CD8-positive, alpha-beta memory T cell (primary cell): ENCODE data around the gene CCDC148. TPM values are rescaled to one million over a fixed set of nuclear protein-coding genes. Genes with fewer than 3 reads are reported as not detected.

Source experiments
- CTCF ChIA-PET: fragments of 350-600 bp; sonication (Branson Sonifier 250); formaldehyde crosslinking; loops from one replicate; lab custom pipeline; 2021; ENCODE audit warnings: antibody characterized with exemption; lab: Charles Lee
- POLR2A ChIA-PET: fragments of 350-600 bp; sonication (Branson Sonifier 250); formaldehyde crosslinking; loops from one replicate; lab custom pipeline; 2021; ENCODE audit warnings: antibody characterized with exemption; lab: Charles Lee
- DNase-seq, 5 donors: peaks; one replicate each; pipeline versions ENCODE4 v3.0.0 to v3.0.0-alpha.2; 2020 to 2022; ENCODE audit warnings: mixed read lengths in 1 of 5
- H3K27ac ChIP-seq: one replicate; pipeline ENCODE4 v1.7.0; 2013; ENCODE audit warnings: low read depth, mild to moderate bottlenecking, low read length, moderate library complexity
- H3K27me3 ChIP-seq: 2 replicates; pipeline ENCODE4 v1.7.0; 2013; ENCODE audit warnings: low read length, mild to moderate bottlenecking; ENCODE audit not compliant: insufficient read depth, poor library complexity, severe bottlenecking
- H3K36me3 ChIP-seq: 2 replicates; pipeline ENCODE4 v1.7.0; 2013; ENCODE audit warnings: mild to moderate bottlenecking, low read length, moderate library complexity; ENCODE audit not compliant: insufficient read depth
- H3K4me1 ChIP-seq: 2 replicates; pipeline ENCODE4 v1.7.0; 2013; ENCODE audit warnings: mild to moderate bottlenecking, low read length, moderate library complexity; ENCODE audit not compliant: insufficient read depth
- H3K4me3 ChIP-seq: 2 replicates; pipeline ENCODE4 v1.7.0; 2013; ENCODE audit warnings: mild to moderate bottlenecking, low read length
- H3K9me3 ChIP-seq: 2 replicates; pipeline ENCODE4 v1.7.0; 2013; ENCODE audit warnings: mild to moderate bottlenecking, low read length
- H3K27ac Mint-ChIP-seq, 8 donors: one replicate each; pipeline ENCODE4 v1.8.0; 2020 to 2021; ENCODE audit warnings: mixed read lengths in 8 of 8, mild to moderate bottlenecking in 6 of 8, inconsistent platforms in 3 of 8, moderate library complexity in 3 of 8
- H3K27me3 Mint-ChIP-seq, 2 donors: one replicate each; pipeline ENCODE4 v1.8.0; 2020 to 2021; ENCODE audit warnings: mixed read lengths in 2 of 2, mild to moderate bottlenecking in 1 of 2, moderate library complexity in 1 of 2
- H3K36me3 Mint-ChIP-seq, 3 donors: one replicate each; pipeline ENCODE4 v1.8.0; 2020 to 2021; ENCODE audit warnings: mixed read lengths in 3 of 3, inconsistent platforms in 1 of 3, mild to moderate bottlenecking in 1 of 3
- H3K4me1 Mint-ChIP-seq, 3 donors: one replicate each; pipeline ENCODE4 v1.8.0; 2020 to 2021; ENCODE audit warnings: mixed read lengths in 3 of 3, inconsistent platforms in 1 of 3, mild to moderate bottlenecking in 1 of 3
- H3K4me3 Mint-ChIP-seq, 7 donors: one replicate each; pipeline ENCODE4 v1.8.0; 2020 to 2021; ENCODE audit warnings: mixed read lengths in 7 of 7, mild to moderate bottlenecking in 6 of 7, moderate library complexity in 4 of 7, inconsistent platforms in 2 of 7
- H3K9me3 Mint-ChIP-seq, 5 donors: one replicate each; pipeline ENCODE4 v1.8.0; 2020 to 2022; ENCODE audit warnings: mixed read lengths in 5 of 5, mild to moderate bottlenecking in 3 of 5, moderate library complexity in 2 of 5, inconsistent platforms in 1 of 5
- polyA plus RNA-seq: library from polyadenylated mRNA; unstranded; fragments of 300-500 nt; fragmentation: Illumina TruSeq; gene quantifications from one replicate; pipeline ENCODE4 v1.2.3, GENCODE V29; 2021
- total RNA-seq, 2 experiments: library from RNA; stranded (reverse); gene quantifications; one replicate each; pipeline ENCODE4 v1.2.3, GENCODE V29; 2021

The CCDC148 gene
- total and polyA plus RNA-seq, 3 experiments from 2014 or later = 0.40 TPM; not detected in 2

- Histone ChIP-seq H3K27me3 (no peaks in the 10 kb centered on the region), H3K27ac (no peak overlapping the region), H3K4me3 (no peak overlapping the region), H3K9me3 (no peaks in the 10 kb centered on the region), H3K4me1 (no peaks in the 10 kb centered on the region), H3K36me3 (no peaks in the 10 kb centered on the region)
- no peaks in the 10 kb centered on the region for H3K36me3 Mint-ChIP-seq
- H3K4me3 Mint-ChIP-seq = no peak overlapping the region
- peaks cover 0 to 4% of the 10 kb centered on the region in 2 donors for H3K27me3 Mint-ChIP-seq
- peaks cover 0 to 11% (median 2%) of the 10 kb centered on the region in 5 donors for H3K9me3 Mint-ChIP-seq
- H3K27ac Mint-ChIP-seq = no peak overlapping the region
- no peak for DNase-seq
- CTCF ChIA-PET = no interaction called here
- POLR2A ChIA-PET = no interaction called here
- H3K4me1 Mint-ChIP-seq = no peaks in the 10 kb centered on the region
These were observed 156.2 kb downstream of the CCDC148 start for GRCh38 chr2:158300394-158300793.

- Mint-ChIP-seq H3K36me3 (no peaks in the 10 kb centered on the region), H3K4me1 (no peaks in the 10 kb centered on the region), H3K9me3 (peaks cover 0 to 11% (median 2%) of the 10 kb centered on the region in 5 donors), H3K4me3 (no peak overlapping the region), H3K27ac (no peak overlapping the region), H3K27me3 (peaks cover 0 to 4% of the 10 kb centered on the region in 2 donors)
- CTCF ChIA-PET = no interaction called here
- Histone ChIP-seq H3K36me3 (no peaks in the 10 kb centered on the region), H3K4me3 (no peak overlapping the region), H3K27ac (no peak overlapping the region), H3K27me3 (no peaks in the 10 kb centered on the region), H3K4me1 (no peaks in the 10 kb centered on the region), H3K9me3 (no peaks in the 10 kb centered on the region)
- DNase-seq = no peak
- POLR2A ChIA-PET = no interaction called here
These were observed 158.9 kb downstream of the CCDC148 start for GRCh38 chr2:158297606-158298005.

GRCh38 chr2:158297120-158297519 is 159.4 kb downstream of the CCDC148 start:
- Histone ChIP-seq H3K36me3 (no peaks in the 10 kb centered on the region), H3K27me3 (no peaks in the 10 kb centered on the region), H3K9me3 (no peaks in the 10 kb centered on the region), H3K4me1 (no peaks in the 10 kb centered on the region), H3K4me3 (no peak overlapping the region), H3K27ac (no peak overlapping the region)
- ChIA-PET CTCF (no interaction called here), POLR2A (no interaction called here)
- Mint-ChIP-seq H3K4me1 (no peaks in the 10 kb centered on the region), H3K36me3 (no peaks in the 10 kb centered on the region), H3K27me3 (peaks cover 0 to 4% of the 10 kb centered on the region in 2 donors), H3K27ac (no peak overlapping the region), H3K4me3 (no peak overlapping the region), H3K9me3 (peaks cover 0 to 11% (median 2%) of the 10 kb centered on the region in 5 donors)
- DNase-seq = no peak

GRCh38 chr2:158293722-158294121 is 162.8 kb downstream of the CCDC148 start:
- Histone ChIP-seq H3K27ac (no peak overlapping the region), H3K4me3 (no peak overlapping the region), H3K4me1 (no peaks in the 10 kb centered on the region), H3K27me3 (no peaks in the 10 kb centered on the region), H3K9me3 (no peaks in the 10 kb centered on the region), H3K36me3 (no peaks in the 10 kb centered on the region)
- Mint-ChIP-seq H3K36me3 (peaks cover 0 to 1% (median 0%) of the 10 kb centered on the region in 3 donors), H3K4me3 (no peak overlapping the region), H3K27me3 (peaks cover 0 to 2% of the 10 kb centered on the region in 2 donors), H3K27ac (no peak overlapping the region), H3K4me1 (no peaks in the 10 kb centered on the region), H3K9me3 (peaks cover 0 to 5% (median 0%) of the 10 kb centered on the region in 5 donors)
- ChIA-PET CTCF (no interaction called here), POLR2A (no interaction called here)
- no peak for DNase-seq

GRCh38 chr2:158291544-158292180 is 164.9 kb downstream of the CCDC148 start:
- Mint-ChIP-seq H3K4me1 (no peaks in the 10 kb centered on the region), H3K36me3 (peaks cover 0 to 1% (median 0%) of the 10 kb centered on the region in 3 donors), H3K27ac (no peak overlapping the region), H3K27me3 (peaks cover 0 to 1% of the 10 kb centered on the region in 2 donors), H3K4me3 (no peak overlapping the region), H3K9me3 (peaks cover 0 to 2% (median 0%) of the 10 kb centered on the region in 5 donors)
- Histone ChIP-seq H3K4me3 (no peak overlapping the region), H3K27me3 (no peaks in the 10 kb centered on the region), H3K9me3 (no peaks in the 10 kb centered on the region), H3K27ac (no peak overlapping the region), H3K36me3 (no peaks in the 10 kb centered on the region), H3K4me1 (no peaks in the 10 kb centered on the region)
- no peak for DNase-seq
- CTCF ChIA-PET = no interaction called here
- POLR2A ChIA-PET = no interaction called here

- H3K9me3 Mint-ChIP-seq = peaks cover 0 to 3% (median 2%) of the 10 kb centered on the region in 5 donors
These were observed 166.3 kb downstream of the CCDC148 start for GRCh38 chr2:158290225-158290624.

GRCh38 chr2:158276619-158277471 is 179.7 kb downstream of the CCDC148 start:
- Histone ChIP-seq H3K4me1 (no peaks in the 10 kb centered on the region), H3K36me3 (no peaks in the 10 kb centered on the region), H3K9me3 (no peaks in the 10 kb centered on the region), H3K27me3 (no peaks in the 10 kb centered on the region), H3K4me3 (no peak overlapping the region), H3K27ac (no peak overlapping the region)
- DNase-seq = no peak
- Mint-ChIP-seq H3K9me3 (peaks cover 0 to 1% (median 0%) of the 10 kb centered on the region in 5 donors), H3K4me1 (no peaks in the 10 kb centered on the region), H3K36me3 (no peaks in the 10 kb centered on the region), H3K27ac (no peak overlapping the region), H3K4me3 (no peak overlapping the region), H3K27me3 (peaks cover 0 to 4% of the 10 kb centered on the region in 2 donors)
- ChIA-PET POLR2A (no interaction called here), CTCF (no interaction called here)

More at GRCh38 chr2:158290225-158290624, 166.3 kb downstream of the CCDC148 start:
- Histone ChIP-seq H3K4me3 (no peak overlapping the region), H3K4me1 (no peaks in the 10 kb centered on the region), H3K27ac (no peak overlapping the region), H3K9me3 (no peaks in the 10 kb centered on the region), H3K36me3 (no peaks in the 10 kb centered on the region), H3K27me3 (no peaks in the 10 kb centered on the region)
- Mint-ChIP-seq H3K27me3 (peaks cover 0 to 1% of the 10 kb centered on the region in 2 donors), H3K36me3 (peaks cover 0 to 1% (median 0%) of the 10 kb centered on the region in 3 donors), H3K4me3 (no peak overlapping the region), H3K4me1 (no peaks in the 10 kb centered on the region), H3K27ac (peak overlapping the region in 1 of 8 donors; percentile 22)
- ChIA-PET CTCF (no interaction called here), POLR2A (no interaction called here)
- no peak for DNase-seq

- no peak for DNase-seq
- no peaks in the 10 kb centered on the region for H3K9me3 ChIP-seq
- H3K36me3 ChIP-seq = no peaks in the 10 kb centered on the region
- H3K27me3 ChIP-seq = no peaks in the 10 kb centered on the region
- no peak overlapping the region for H3K27ac Mint-ChIP-seq
- H3K36me3 Mint-ChIP-seq = no peaks in the 10 kb centered on the region
- no peaks in the 10 kb centered on the region for H3K4me1 Mint-ChIP-seq
- CTCF ChIA-PET = no interaction called here
- H3K4me3 Mint-ChIP-seq = no peak overlapping the region
- no peaks in the 10 kb centered on the region for H3K4me1 ChIP-seq
- POLR2A ChIA-PET = no interaction called here
- H3K27ac ChIP-seq = no peak overlapping the region
- no peak overlapping the region for H3K4me3 ChIP-seq
- H3K27me3 Mint-ChIP-seq = peaks cover 1 to 4% of the 10 kb centered on the region in 2 donors
- peaks cover 0 to 1% (median 0%) of the 10 kb centered on the region in 5 donors for H3K9me3 Mint-ChIP-seq
These were observed 182.8 kb downstream of the CCDC148 start for GRCh38 chr2:158273791-158274190.
